ENCODE data around the gene AGAP1.

- TF ChIP-seq HOXA7 (CRISPR knock-in tag; IDR thresholded peaks at IDR 0.05), result no peak
- no peak for TF ChIP-seq BCL3 (IDR thresholded peaks at IDR 0.05)
- TF ChIP-seq POLR2A (IDR thresholded peaks at IDR 0.05; ENCODE audit: low read length), result no peak
- TF ChIP-seq MAX (IDR thresholded peaks at IDR 0.05), result no peak
- TF ChIP-seq RCOR1 (IDR thresholded peaks at IDR 0.05; ENCODE audit: low read depth, low read length), result no peak
- TF ChIP-seq CTCF (IDR thresholded peaks at IDR 0.05), result no peak
- no peak for TF ChIP-seq REST (IDR thresholded peaks at IDR 0.05)
These were observed 371.1 kb downstream of the AGAP1 start for GRCh38 chr2:235864733-235865515.

Data from A549 (cell line).